DMS 273 (cell line): Measurements from ENCODE around the gene TNFRSF6B.

Experiments
- DNase-seq: peaks from one replicate; lab custom pipeline; 2025; ENCODE audit not compliant: unreplicated experiment; lab: John Stamatoyannopoulos, UW

TNFRSF6B gene

GRCh38 chr20:63746751-63747315 lies 50.4 kb downstream of the TNFRSF6B start:
- no peak for DNase-seq

- no peak for DNase-seq
These were observed 51.2 kb downstream of the TNFRSF6B start for GRCh38 chr20:63747622-63748069.
